ENCODE measurements around the gene TLCD2. TPM values are rescaled to one million over a fixed set of nuclear protein-coding genes. Genes with fewer than 3 reads are reported as not detected.
"Not testable (repeated sequence)": the region's sequence is repeated elsewhere in the genome, so short reads cannot be mapped to it uniquely, and the experiment has no call there.

The TLCD2 gene
- total RNA-seq, 1 donor from 2014 or later: 0.20 TPM

- intact Hi-C loops (cut with micrococcal nuclease): loop anchor here (5.0 kb wide), 2 partner anchors 426 to 584 kb away; partner anchors contain the start of genes SMG6 and SRR
These were observed 8.4 kb upstream of the TLCD2 start for GRCh38 chr17:1718362-1719165.

DNA sequence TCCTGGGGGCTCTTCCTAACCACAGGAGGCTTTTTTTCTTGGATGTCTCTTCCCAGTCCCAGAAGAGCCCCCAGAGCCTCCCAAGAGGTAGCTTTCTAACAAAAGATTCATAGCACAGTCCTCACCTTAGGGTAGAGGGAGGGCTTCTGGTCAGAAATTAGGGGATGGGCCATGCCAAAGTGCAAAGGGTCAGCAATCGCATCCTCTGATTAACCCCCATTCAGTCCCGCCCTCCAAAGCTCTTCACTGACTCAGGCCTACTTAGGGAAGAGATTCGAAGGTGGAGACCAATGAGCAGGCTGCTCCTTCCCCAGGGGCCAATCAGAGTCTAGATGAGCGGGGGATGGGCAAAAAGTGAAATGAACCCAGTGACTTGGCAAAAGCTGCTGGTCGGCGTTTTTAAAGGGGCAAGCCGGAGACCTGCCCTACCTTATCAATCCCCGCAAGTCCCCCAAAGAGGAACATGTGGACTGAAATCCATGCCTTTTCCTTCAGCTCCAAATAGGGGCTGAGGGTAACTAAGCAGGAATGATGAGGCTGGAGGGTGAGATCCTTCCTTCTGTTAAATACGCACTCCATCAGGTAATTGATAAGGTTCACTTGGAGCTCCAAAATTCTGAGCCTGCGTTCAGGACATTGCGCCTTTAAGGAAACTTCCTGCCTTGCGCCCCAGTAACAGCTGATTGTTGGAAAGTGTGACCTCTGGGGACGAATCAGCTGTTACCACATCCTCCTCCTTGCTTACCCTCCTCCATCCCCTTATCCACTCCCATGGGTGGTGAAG lies 6.9 kb upstream of the TLCD2 start:
- intact Hi-C loops (cut with micrococcal nuclease): loop anchor here (1.0 to 5.0 kb wide), 18 partner anchors 7 to 684 kb away; partner anchors contain the start of genes CRK, DPH1, INPP5K and MNT

DNA sequence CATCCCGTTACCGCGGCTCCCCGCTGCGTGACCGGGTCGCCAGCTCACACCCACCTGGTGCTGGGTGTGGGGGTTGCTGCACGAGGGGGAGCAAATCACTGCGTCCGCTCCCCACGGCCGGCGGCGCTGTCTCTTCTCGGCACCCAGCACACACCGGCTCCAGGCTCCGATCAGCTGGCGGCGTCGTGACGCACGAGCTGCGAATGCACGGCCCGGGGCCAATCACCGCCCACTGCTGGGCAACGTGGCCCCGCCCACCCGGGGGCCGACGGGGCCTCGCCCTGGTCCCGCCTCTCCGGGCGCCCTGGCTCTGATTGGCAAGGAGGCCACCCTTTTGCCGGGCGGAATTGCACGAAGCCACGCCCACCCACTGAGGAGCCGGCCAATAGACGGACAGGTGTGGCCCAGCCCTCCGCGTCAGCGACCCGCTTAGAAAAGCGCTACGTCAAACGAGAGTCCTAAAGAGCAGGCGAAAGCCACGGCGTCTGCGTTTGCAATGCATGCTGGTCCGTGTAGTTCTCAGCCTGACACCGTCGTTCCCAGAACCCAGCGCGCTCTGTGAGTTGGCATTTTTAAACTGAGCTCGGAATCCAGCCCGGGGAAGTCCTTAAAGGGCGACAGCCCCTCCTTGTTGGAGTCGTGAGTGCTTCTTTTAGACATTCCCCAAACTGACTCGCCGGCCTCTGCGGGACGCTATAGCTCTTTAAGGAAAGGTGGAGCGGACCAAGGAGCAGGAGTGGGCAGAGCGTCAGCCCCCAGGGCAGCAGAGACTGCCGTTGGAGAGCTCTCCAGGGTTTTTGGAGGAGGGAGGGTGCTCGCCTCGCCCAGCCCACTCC lies 6.1 kb upstream of the TLCD2 start:
- intact Hi-C loops (cut with micrococcal nuclease): loop anchor here (1.0 to 5.0 kb wide), 12 partner anchors 8 to 621 kb away; partner anchors contain the start of genes CRK, DPH1, INPP5K and PRPF8

GRCh38 chr17:1715803-1716075 lies 5.6 kb upstream of the TLCD2 start:
- intact Hi-C loops (cut with micrococcal nuclease): loop anchor here (1.0 to 5.0 kb wide), 12 partner anchors 9 to 621 kb away; partner anchors contain the start of genes CRK, DPH1, INPP5K and PRPF8

GRCh38 chr17:1714980-1715802 lies 5.0 kb upstream of the TLCD2 start:
- intact Hi-C loops (cut with micrococcal nuclease): loop anchor here (5.0 kb wide), 2 partner anchors 423 to 587 kb away; partner anchors contain the start of genes SMG6 and SRR

- intact Hi-C loops (cut with micrococcal nuclease): no loop called here
These were observed 4.3 kb upstream of the TLCD2 start for GRCh38 chr17:1714427-1714979.

DNA sequence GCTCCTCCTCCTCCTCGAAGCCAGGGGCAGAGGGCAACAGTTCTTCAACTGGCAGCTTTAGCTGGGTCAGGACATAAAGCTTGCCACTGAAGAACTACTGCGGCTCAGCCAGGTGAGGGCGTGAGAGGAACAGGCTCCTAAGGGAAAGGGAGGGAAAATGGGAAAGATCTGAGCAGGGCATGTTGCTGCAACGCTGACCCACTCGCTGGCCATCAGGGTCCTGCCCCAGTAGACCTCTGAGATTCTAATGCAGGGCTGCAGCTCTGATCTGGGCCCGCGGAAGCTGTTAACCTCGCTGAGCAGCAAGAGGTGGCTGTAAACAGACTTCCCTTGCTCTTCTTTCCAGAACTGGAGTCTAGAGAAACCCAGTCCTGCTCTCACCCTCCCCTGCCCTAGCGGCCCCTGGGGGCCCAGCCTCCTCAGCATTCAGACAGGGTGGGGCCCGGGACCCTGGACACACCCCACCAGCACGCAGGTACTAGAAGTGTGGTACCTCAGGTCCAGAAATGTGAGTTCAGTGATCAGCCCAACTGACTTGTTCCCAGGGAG lies 3.8 kb upstream of the TLCD2 start:
- intact Hi-C loops (cut with micrococcal nuclease): no loop called here

DNA sequence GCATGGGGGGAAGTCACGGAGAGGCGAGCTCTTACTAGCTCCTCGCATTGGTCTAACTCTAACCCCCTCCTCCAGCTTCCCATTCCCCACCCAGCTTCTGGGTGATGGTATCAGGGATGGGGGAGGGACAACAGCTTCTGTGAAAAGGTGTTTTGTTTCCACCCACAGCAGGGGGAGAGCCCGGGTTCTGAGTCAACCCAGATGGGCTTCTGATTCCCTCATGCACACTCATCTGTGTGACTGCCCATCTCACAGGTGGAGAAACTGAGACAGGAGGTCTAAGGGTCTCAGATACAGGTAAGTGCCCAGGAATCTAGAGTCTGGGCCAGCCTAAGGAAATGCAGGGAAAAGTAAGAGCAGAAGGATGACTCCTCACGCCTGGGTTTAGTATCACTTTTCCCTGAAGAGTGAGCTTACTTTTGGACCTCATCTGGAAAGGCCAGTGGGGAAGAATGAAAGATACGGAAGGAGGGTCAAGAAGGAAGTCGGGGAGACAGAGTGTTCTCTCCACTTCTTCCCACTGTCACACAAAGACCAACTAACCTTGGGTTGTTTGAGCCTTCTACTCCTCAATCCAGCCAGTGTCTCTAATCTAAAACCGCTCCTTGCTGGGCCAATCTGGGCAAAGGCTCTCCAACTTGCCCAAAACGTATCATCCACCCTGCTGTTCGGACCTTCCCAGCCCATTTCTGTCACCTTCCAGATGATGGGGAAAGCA lies 3.1 kb upstream of the TLCD2 start:
- intact Hi-C loops (cut with micrococcal nuclease): no loop called here

- intact Hi-C loops (cut with micrococcal nuclease): no loop called here
These were observed 2.1 kb upstream of the TLCD2 start for GRCh38 chr17:1712271-1712670.

DNA sequence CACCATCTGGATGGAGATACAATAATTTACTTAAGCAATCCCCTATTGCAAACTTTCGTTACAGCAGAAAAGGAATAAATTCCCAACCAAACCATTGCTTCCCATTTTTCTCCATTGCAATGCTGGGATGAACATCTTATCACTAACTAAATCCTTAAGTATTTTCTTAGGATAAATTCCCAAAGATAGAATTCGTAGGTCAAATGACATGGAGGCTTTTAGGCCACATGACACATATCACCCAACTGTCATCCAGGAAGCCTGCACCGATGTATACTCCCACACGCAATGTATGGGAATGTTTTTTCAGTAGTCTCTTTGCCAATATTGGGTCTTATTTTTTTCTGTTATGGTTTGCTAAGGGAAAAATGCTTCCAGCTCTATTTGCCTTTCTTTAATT lies 1.6 kb upstream of the TLCD2 start:
- intact Hi-C loops (cut with micrococcal nuclease): loop anchor here (1.0 kb wide), 1 partner anchor 43 kb away; no protein-coding TSS in a partner anchor

DNA sequence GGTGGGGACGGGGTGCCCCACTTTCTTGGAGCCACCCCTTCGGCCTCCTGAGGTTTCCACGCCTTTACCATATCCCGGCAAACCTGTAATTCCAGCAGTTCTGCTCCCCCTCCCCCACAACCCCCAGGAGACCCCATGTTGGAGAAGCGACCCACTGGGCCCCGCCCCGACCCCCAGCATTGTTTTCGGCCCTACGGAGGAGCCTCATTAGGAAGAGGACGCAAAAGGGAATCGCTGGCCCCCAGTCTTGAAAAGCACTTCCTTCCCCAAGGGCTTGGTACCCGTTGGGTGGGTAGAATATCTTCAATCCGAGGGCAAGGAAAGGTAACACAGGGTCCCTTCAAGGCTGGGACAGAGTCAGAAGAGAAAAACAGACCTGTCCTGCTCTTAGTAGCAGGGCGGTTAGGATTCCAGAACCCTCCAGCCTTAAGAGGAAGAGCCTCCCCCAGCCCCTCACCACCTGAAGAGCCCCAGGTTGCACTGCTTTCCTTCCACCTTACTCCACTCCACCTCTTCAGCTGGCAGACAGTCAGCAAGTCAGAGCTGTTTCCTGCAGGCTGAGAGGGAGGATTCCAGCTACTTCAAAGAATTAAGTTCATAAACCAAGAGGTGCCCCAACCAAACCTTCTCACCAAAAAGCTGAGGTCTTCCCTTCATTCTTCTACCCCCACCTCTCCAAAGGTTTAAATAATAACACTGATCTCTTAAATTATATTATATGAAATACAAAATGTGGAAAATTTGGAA lies 803 bp upstream of the TLCD2 start:
- intact Hi-C loops (cut with micrococcal nuclease): loop anchor here (1.0 kb wide), 1 partner anchor 42 kb away; no protein-coding TSS in a partner anchor

DNA sequence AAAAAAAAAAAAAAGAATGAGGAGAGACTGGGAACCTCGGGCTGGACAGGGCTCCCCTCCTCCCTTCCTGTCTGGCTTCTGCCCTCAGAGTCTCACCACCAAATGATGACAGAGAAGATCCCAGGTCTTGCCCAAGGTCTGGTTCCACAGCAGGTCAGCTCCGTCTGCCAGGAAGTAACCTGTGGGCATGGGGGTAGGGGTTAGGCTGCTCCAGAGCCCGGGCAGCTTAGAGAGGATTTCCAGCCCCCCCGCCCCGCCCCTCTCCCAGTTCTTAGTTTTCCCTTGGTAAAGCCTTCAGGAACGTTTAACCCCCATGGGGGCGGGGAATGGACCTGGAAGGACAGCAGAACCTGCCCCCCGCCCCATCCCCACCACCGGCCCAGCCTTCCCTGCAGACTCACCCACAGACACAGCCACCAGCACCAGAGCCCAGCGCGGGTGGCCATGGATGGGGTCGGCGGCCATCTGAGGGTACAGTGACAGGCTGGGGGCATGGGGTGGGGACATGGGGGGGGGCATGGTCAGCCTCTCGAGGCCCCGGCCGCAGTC lies 700 bp downstream of the TLCD2 start:
- intact Hi-C loops (cut with micrococcal nuclease): no loop called here

DNA sequence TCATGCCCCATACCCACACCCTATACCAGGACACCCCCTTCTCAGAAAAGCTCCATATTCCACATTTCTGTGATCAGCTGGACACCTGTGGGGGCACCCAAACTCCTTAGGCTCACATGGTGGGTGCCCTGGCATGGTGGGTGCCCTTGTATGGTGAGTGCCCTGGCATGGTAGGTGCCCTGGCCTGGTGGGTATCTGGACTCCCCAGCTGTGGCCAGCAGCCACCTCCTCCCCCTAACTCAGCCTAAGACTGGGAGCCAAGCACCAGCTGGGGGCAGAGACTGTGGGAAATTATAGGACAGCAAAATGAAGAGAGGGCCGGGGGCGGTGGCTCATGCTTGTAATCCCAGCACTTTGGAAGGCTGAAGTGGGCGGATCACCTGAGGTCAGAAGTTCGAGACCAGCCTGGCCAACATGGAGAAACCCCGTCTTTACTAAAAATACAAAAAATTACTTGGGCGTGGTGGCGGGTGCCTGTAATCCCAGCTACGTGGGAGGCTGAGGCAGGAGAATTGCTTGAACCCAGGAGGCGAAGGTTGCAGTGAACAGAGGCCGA lies 1.3 kb downstream of the TLCD2 start:
- intact Hi-C loops (cut with micrococcal nuclease): not testable (repeated sequence)

- intact Hi-C loops (cut with micrococcal nuclease): no loop called here
These were observed 3.1 kb downstream of the TLCD2 start for GRCh38 chr17:1707107-1707506.

- intact Hi-C loops (cut with micrococcal nuclease): no loop called here
These were observed 5.2 kb downstream of the TLCD2 start for GRCh38 chr17:1705004-1705403.

- intact Hi-C loops (cut with micrococcal nuclease): no loop called here
These were observed 7.1 kb downstream of the TLCD2 start for GRCh38 chr17:1703063-1703462.

- intact Hi-C loops (cut with micrococcal nuclease): not testable (repeated sequence)
These were observed 10.3 kb downstream of the TLCD2 start for GRCh38 chr17:1699891-1700290.

DNA sequence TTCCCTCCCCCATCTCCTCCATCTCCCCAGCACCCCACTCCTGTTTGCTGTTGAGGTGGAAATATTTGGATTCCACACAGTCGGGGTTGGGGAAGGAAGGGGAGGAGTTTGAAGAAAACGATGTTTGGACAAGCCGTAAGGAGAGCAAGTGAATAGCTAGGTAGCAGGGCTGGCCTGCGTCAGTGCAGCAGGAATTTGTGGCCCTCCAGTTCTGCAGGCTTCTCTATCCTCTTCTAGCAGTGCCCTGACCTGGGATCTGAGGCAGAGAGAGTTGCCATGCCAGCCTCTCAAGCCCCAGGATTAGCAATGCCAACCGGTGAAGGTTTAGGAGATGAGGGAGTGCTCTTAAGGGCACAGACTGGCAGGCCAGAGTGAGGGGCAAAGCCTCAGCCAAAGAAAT lies 12.5 kb downstream of the TLCD2 start:
- intact Hi-C loops (cut with micrococcal nuclease): no loop called here
